RCC 7860 (cell line): ENCODE results near the gene GPC1.

Source experiments
- DNase-seq: peaks from one replicate; pipeline ENCODE4 v3.0.0-alpha.2; 2015; ENCODE audit warnings: low spot score
- FAIRE-seq: peaks from 2 replicates; lab custom pipeline; 2012; peaks lifted over from hg19 to GRCh38; lab: Jason Lieb, UNC

The GPC1 gene

DNA sequence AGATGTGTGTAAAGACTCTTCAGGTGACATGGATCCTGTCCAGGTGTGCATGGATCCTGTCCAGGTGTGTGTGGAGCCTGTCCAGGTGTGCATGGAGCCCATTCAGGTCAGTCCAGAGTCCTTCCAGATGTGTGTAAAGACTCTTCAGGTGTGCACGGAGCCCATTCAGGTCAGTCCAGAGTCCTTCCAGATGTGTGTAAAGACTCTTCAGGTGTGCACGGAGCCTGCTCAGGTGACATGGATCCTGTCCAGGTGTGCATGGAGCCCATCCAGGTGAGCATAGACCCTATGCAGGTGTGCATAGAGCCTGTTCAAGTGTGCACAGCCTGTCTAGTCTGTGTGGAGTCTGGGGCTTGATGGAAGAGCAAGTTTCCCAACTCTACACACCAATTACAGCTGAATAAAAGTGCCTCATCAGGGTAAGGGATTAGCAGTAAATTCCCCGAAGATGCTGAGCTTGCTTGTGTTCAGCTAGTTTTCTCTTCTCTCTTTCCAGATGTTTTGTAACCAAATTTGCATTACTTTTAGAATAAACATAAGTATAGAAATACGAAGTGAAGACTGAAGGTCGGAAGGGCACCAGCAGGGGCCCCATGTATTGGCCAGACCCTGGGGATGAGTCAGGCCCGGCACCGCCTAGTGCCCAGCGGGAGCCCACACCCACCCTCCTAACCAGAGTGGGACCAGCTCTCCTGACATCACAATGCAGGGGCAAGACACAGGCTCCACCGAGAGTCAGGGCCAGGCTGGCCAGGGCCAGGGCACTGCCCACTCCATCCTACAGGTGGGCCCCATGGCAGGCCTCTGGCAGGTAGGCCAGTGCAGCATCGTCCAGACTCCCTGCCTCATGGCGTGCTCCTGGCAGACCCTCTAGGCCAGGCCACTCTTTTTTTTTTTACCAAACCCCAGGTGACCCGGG is 38.6 kb upstream of the GPC1 start:
- FAIRE-seq, result no peak

DNA sequence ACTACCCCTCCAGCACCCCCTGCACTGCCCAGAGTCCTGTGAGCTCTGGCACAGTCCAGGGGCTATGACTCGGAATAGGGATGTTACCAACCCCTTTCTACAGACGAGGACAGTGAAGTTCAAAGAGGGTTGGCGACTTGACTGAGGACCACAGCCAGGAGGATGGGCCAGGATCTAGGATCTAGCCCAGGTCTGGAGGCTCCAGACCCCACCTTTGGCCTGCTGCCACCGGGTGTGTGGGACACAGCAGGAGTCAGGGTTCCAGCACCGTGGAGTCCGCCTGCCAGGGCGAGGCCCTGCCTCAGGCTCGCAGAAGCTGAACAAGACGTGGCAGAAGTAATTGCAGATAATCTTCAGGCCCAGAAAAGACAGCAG is 37.9 kb upstream of the GPC1 start:
- DNase-seq (no peak), FAIRE-seq (no peak)

More for the DNA sequence above, 38.6 kb upstream of the GPC1 start:
- DNase-seq, result no peak

DNA sequence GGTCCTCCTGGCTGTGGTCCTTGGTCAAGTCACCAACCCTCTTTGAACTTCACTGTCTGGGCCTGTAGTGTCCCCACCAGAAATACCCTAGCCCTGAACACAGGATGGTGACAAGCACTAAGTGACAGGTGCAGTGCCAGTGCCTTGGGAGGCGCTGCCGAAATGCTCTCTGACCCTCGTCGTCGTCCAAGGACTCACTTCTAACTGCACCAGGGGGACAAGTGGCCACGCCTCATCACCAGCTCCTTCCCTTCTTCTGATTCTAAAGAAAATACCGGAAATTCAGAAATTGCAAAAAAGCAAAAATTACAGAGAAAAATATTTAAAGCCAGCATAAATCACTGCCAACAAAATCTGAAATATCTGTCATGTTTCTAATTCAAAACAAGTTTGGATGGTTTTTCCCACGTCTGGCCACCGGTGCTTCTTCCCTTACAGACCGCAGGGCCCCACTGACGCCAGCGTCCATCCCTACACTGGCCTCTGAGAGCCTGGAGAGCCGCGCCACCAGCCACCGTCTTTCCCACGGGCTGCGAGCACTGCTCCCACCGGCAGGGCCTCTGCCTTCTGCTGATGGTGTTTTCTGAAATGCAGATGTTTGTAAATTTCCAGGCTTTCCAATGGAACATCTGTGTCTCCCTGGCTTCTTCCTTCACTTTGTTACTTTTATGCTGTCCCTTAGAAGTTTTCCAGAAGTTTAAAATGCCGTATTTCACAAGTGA is 37.4 kb upstream of the GPC1 start:
- FAIRE-seq (no peak), DNase-seq (no peak)

DNA sequence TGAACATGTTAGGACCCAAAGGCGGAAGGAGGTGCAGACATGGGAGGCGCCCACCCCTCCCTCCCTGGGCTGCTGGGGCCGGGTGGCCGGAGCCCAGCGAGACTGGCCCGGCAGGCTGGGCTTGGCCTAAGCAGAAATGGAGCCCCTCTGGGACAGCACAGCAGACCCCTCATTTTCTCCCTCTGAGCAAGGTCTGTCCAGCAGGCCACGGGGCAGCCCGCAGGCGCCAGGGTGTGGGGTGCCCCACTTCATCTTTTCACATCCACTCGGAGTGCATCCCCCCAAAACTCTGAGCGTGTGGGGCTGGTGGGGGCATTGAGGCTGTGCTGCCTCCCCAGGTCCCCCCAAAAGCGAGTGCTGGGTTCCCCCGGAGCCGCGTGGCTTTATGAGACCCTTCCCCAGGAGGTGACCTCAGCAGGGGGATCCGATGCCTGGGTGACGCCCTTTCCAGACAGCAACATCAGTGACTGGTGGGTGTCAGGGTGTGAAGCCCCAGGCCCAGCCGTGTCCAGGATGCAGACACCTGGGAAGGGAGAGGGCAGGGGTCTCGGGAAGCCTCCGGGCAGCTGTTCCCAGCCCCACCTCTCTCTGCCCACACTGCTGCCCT is 36.7 kb upstream of the GPC1 start:
- DNase-seq (no peak), FAIRE-seq (no peak)

DNA sequence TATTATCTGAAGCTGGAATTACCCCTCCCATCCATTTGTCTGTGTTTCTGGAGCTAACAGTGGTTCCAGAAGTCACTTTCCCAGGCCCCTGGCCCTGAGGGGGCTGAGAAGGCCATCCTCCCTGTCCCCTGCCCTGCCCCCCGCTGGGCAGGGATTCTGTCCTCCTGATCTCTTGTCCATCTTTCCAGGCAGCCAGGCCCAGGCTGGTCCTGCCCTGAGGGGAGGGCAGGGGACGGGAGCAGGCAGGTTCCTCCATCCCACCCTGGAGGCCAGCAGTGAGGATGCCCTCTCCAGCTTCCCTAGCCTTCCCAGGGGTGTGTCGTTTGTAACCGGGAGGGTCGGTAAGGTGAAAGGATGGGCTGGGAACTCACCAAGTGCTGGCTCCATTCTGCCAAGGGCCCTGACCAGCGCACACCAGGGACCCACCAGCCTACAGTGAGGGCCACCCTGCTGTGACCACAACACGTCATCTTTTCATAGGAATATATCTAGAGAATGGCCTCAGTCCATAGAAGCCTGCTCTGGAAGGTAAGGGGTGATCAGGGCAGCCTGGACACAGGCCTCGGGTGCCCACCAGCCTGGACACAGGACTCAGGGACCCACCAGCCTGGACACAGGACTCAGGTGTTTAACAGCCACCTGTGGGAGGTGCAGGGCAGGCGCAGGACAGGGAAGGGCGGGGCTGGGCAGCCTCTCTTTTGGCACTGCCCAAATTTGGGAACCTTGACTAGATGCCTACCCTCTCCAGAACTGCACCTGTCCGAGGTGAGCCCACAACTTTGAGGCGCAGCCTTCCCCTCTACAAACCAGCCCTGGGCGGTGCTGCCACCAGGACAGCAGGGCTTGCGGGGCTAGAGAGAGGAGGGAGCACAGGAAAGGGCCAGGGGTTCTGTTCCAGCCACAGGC is 35.8 kb upstream of the GPC1 start:
- no peak for FAIRE-seq
- no peak for DNase-seq

DNA sequence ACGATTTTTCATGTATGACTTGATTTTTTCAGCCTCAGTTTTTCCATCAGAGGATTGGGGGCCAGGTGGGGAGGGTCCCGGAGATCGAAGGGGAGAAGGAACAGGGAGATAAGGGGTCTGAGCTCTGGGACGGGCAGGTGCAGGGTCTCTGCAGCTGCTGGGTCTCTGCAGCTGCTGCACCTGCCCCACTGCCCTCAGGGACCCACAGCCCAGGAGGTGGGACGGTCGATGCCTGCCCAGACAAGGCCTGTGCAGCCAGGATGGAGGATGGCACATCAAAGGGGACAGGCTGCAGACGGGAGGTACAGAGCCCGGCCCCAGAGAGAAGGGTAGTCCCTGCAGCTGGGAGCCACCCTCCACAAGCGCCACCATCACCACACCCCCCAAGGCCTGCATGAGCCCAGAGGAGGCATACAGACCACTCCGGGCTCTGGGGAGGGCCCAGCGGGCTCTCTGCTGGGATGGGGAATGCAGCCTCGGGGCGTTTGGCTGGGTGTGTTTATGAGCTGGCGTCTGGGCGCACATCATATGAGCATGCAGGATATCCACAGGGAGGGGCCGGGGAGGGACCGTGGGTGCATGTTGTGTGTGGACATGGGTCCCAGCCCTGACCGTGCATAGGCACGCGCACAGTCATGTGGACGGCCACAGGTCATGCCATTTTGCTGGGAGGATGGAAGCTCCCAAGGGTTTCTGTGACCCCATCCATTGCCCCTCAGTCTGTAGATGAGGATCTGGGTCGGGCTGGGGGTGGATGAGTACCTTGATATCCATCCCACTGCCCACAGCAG is 34.9 kb upstream of the GPC1 start:
- no peak for FAIRE-seq
- DNase-seq, result no peak

DNA sequence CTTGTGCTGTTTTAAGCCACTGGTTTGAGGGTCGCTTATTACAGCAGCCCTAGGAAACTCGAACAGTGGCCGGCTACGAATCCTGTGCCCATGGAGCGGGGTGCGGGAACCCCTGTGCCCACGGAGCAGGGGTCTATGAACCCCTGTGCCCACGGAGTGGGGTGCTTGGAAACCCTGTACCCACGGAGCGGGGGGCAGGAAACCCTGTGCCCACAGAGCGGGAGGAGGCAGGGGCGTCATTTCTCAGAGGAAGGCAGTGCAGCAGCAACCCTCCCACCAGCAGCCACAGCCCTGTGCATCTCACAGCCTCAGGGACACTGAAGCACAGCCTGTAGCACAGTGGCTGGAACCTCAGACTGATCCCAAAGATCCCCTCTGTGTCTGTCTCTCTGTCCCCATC is 34.2 kb upstream of the GPC1 start:
- DNase-seq, result no peak
- FAIRE-seq, result no peak

DNA sequence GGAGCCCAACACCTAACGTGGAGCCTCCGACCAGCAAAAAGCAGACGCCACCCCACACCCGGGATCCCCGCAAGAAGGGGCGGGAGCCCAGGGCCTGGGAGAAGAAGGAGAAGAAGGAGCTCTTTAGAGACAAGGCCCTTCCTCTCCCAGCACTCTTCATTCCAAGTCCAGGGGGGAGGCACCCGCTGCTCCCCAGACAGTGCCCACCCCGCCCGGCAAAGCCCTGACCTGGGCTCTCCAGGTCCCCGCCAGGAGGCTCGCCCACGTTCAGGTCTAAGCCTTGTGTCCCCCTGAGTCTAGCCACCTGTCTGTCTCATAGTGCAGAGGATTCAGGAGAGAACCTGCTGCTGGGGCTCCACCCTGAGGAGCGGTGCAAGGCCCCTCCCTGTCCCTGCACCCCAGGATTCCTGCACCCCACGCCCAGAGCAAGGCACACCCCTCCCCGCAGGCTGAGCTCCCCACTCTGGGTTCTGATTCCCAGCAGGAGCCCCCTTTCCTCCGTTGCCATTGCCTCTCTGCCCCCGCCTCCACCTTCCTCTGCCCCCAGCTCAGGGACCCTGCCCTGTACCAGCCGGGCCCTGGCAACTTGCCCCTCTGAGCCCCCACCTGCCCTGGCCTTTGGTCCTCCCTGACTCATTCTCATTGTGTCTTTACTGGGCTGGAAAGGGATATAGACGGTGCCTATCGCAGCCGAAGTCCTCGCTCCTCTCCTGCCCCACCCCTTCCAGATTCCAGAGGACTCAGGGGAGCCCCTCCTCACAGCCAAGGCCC is 33.5 kb upstream of the GPC1 start:
- no peak for DNase-seq
- no peak for FAIRE-seq

DNA sequence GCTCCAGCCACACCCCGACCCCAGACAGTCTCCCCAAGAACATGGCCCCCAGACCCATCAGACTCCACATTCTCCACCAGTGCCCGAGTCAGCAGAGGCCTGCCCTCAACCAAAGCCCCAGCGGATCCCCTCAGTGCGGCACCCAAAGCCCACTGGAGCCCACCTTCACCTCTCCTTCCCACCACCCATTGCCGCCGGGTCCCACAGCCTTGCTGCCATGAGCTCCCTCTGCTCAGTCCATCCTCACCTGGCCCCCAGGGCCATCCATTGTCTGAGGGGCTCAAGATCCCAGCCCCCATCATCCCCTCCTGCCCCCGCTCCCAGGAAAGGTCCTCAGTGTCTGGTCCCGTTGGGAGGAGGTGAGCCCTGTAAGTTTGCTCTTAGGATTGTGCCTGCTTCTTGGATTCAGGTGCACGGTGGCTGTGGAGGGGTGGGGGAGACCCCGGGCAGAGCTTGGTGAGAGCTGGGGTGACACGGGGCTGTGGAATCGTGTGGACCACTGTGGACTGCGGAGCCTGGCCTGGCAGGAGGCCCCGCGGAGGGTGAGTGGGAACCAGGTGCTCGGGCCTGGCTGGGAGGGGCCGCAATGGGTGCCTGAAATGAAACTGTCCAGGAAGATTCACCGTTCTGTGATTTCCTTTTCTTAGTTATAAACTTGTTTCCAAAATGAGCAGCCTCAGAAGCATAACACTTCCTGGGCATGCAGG is 32.7 kb upstream of the GPC1 start:
- FAIRE-seq, result no peak
- DNase-seq, result no peak

- FAIRE-seq (no peak), DNase-seq (no peak)
Measured at GRCh38 chr2:240403396-240404104, 31.9 kb upstream of the GPC1 start.

DNA sequence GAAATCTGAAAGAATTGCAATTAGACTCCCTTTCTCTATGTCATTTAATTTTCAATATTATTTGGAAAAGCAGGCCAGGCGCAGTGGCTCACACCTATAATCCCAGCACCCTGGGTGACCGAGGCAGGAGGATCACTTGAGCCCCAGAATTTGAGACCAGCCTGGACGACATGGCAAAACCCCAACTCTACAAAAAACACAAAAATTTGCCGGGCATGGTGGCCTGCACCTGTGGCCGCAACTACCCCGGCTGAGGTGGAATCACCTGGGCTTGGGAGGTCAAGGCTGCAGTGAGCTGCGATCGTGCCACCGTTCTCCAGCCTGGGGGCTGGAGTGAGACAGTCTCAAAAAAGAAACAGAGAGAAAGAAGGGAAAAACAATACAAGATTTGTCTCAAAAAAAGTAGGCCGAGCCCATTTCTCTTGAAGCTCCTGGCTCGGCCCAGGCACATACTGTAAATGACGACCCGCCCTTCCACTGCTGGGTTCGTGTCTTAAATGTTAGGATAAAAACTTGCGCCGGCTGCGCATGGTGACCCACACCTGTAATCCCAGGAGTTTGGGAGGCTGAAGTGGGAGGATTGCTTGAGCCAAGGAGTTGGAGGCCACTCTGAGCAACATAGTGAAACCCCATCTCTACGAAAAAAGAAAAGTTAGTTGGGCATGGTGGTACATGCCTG is 31.1 kb upstream of the GPC1 start:
- DNase-seq, result no peak
- FAIRE-seq, result no peak

GRCh38 chr2:240405133-240405532 is 30.3 kb upstream of the GPC1 start:
- FAIRE-seq (no peak), DNase-seq (no peak)

GRCh38 chr2:240405684-240406313 is 29.7 kb upstream of the GPC1 start:
- FAIRE-seq, result no peak
- no peak for DNase-seq

DNA sequence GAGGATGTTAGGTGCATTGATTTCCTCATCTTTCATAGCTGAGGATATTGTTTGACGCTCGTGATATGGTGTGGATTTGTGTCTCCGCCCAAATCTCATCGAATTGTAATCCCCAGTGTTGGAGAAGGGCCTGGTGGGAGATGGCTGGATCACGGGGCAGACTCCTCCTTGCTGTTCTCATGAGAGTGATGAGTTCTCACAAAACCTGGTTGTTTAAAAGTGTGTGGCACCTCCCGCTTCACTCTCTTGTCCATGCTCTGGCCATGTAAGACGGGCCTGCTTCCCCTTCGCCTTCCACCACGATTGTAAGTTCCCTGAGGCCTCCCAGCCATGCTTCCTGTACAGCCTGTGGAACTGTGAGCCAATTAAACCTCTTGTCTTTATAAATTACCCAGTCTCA is 28.4 kb upstream of the GPC1 start:
- no peak for DNase-seq
- FAIRE-seq, result no peak

DNA sequence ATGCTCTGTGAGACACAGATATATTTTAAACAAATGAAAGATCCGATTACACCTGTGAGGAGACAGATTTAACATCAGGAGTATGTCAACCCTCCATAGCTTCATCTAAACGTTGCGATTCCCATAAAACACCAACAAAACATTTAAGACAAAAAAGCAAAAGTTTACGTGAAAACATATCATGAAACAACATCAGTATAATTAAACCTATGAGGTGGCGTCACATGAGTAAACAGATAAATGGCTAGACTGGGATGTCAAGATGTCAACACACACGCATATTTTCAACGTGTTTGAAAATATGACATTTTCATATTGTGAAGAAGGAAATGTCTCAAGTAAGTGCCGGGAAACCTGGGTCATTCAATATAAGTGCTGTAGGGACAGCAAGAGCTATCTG is 25.5 kb upstream of the GPC1 start:
- FAIRE-seq, result no peak
- DNase-seq, result no peak

DNA sequence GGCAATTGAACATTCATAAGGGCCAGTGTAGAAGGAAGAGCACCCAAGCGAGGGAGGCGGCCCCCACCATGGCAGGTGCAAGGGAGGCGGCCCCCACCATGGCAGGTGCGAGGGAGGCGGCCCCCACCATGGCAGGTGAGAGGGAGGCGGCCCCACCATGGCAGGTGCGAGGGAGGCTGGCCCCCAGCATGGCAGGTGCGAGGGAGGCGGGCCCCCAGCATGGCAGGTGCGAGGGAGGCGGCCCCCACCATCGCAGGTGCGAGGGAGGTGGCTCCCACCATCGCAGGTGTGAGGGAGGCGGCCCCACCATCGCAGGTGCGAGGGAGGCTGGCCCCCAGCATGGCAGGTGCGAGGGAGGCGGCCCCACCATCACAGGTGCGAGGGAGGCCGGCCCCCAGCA is 24.7 kb upstream of the GPC1 start:
- FAIRE-seq (no peak), DNase-seq (no peak)
